NAMALWA (cell line): ENCODE data around the gene PTPRJ.
"Not testable (repeated sequence)": the region's sequence is repeated elsewhere in the genome, so short reads cannot be mapped to it uniquely, and the experiment has no call there.

Source experiments
- DNase-seq: peaks from one replicate; pipeline ENCODE4 v3.0.0-alpha.2; 2015; ENCODE audit warnings: low spot score

The PTPRJ gene

DNA sequence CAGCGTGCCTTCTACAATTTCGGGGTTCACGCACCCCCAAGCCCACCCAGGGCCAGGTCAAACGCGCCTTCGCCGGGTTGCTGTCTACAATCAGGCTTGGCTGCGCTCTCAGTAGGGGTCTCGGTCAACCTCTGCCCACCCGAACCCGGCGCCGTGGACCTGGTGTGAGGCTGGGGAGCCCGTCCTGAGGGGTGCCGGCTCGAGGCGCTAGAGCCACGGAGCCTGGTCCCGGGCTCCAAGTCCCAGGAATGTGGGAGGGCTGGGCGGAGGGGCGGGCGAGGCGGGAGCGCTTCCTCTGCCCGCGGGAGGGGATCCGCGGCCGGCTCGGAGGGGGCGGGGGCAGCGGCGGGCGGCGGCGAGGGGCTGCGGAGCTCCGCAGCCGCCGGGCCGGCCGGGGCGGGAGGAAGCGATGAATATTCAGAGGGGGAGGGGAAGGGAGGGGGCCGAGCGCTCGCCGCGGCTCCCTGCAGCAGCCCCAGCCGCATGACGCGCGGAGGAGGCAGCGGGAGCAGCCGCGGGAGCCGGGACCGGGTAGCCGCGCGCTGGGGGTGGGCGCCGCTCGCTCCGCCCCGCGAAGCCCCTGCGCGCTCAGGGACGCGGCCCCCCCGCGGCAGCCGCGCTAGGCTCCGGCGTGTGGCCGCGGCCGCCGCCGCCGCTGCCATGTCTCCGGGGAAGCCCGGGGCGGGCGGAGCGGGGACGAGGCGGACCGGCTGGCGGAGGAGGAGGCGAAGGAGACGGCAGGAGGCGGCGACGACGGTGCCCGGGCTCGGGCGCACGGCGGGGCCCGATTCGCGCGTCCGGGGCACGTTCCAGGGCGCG lies at the start of gene PTPRJ:
TSS of gene PTPRJ (plus strand) at position 472 of the 819 bp plus-strand sequence. CDS start 354 bp downstream, outside the sequence.
- DNase-seq = peak; percentile 43

DNA sequence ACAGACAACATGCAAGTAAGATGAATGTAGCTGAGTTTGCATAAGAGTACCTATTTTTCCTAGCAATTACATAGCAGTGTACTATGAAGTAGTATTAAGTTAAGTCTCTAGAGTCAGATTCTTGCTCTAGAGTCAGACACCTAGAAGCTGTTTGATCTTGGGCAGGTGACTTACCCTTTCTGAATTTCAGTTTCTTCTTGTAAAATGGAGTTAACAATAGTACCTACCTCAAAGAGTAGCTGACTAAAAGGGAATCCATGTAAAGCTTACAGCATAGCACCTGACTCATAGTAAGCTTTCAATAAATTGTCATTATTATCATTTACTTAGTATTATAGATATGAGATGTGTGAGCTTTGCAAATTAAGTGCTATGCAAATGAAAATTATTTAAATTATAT lies 47.8 kb upstream of the PTPRJ start:
- DNase-seq = no peak

DNA sequence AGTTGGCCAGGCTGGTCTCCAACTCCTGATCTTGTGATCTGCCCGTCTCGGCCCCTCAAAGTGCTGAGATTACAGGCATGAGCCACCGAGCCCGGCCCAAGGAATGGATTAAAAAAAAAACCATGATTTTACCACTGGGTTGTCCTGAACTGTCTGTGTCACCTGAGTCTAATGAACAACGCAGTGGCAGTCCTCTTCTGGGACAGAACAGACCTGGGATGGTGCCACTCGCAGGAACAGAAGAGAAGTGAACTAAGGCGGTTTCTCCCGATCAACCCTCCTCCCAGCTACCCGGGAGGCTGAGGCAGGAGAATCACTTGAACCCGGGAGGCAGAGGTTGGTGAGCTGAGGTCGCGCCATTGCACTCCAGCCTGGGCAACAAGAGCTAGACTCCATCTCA lies 46.6 kb upstream of the PTPRJ start:
- not testable (repeated sequence) for DNase-seq

DNA sequence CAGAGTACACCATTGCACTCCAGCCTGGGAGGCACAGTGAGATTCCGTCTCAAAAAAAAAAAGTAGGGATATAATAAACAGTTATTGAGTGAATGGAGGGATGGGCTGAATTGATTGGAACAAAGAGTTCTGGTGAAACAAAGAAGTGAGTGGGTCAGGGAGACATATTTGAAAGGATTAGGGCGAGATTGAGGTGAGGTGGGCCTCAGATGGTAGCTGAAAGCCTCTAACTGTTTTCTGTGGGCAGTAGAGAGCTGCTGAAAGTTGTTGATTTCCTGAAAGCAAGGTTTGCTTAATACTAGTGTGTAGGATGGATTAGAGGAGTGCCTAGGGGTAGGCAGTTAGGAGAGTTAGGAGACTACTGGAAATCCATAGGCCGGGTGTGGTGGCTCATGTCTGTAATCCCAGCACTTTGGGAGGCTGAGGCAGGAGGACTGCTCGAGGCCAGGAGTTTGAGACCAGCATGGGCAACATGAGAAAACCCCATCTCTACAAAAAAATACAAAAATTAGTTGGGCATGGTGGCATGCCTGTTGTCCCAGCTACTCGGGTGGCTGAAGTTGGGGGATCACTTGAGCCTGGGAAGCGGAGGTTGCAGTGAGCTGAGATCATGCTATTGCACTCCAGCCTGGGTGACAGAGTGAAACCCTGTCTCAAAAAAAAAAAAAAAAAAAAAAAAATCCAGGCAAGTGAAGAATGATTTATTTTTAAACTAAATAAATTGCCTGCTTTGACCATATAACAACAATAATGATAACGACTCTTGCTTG lies 41.4 kb upstream of the PTPRJ start:
- DNase-seq = no peak

DNA sequence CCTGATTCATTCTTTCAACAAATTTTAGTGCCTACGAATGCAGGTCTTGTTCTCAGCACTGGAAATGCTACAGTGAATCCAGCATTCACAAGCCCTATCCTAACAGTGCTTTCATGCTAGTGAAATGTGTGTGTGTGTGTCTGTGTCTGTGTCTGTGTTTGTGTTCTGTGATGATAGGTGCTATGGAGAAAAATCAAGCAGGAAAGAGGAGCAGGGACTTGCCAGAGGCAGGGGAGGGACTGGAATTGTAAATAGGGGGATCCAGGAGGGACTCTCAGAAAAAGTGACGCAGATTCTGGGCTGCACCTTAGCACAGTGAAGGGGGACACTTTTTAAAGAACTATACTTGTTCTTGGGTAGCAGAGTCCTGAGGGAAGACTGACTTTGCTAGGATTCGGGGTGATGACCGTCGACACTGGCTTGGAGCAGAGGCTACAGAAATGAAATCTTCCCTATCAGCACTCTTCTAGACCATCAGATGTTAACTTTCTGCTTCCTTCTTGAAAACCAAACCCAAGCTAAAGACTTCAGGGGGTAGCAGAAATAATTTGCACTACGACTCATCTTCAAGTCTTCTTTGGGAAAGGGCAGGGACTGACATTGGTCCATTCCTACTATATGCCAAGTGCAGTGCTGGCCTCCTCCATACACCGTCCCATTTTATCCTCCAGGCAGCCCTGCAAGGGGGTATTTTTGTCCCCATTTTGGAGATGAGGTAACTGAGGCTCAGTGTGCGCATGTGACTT lies 39.3 kb upstream of the PTPRJ start:
- no peak for DNase-seq

DNA sequence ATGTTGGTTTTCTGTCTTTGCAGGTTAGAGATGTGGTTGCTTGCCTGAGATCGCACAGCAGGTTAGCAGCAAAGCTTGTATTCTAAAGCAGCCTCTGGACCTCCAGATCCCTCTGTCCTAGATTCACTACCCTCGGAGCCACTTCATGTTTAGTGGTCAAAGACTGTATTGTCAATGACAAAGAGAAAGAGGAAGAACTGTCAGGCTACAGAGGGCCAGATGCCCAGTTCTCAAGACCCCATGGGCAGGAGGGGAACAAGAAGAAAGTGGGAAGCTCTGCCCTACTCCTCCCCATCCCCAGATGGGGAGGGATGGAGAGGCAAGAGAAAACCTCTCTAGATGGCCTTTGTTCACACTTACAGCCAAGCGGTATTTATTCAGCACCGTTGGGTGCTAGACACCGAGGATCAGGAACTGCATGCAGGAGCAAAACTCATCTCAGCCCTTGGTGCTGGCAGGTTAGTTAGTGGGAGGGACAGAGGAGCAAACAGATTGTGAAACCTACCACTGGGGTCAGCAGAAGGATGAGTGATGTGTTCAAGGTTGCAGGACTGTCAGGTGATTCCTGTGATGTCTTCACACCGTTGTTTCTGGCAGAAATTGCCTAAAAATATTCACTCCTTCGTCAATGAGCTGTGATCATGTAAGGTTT lies 38.3 kb upstream of the PTPRJ start:
- DNase-seq = no peak

DNA sequence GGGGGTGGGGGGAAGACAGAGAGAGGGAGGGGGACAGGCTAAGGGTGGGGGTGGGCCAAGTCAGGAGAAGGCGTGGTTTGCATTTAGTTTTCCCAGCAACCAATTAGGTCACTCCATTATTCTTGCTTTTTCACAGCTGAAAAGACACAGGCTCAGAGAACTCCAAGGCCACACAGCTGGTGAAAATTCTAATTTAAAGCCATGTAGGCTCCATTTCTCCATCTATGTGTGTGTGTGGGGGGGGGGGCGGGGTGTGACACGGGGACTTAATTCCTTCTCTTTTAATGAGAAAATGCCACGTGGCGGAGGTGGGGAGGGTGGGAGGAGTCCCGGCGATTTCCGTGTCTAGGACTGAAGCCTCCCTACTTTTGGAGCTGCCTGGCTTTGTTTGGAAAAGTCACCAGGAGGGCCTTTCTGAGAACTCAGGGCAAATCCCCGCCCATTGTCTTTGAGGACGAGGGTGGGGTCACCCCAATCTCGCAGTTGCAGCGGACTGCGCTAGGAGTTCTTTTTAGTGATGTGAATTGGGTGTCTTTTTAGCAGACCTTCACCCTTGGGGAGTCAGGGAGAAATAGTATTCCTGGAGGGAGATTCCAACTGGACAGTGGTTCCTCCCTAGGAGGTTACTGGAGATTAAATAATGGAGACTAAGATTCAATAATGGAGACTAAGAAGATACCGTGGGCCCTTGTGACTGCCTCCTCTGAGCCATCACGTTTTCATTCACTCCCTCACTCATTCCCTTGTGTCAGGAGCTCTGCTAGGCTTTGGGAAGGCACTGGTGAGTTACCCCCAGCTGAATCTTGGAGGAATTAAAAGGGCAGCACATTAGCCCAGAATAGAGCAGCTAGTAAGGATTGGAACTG lies 36.4 kb upstream of the PTPRJ start:
- no peak for DNase-seq

DNA sequence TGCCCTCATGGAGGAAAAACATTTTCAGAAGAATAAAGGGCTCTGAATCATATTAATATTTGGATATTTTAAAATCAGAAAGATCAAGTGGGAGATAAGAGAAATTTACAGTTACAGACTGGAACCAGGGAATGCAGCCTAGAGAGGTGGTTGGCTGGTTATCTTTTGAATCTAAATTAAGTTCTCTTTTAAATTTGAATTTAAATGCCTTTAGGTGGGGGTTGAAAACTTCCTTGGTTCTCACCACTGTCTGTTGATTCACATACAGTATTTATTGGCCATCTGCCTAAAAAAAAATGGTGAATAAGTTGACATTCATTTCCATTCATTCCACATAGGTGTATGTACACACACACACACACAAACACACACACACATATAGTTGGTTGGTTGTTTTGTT lies 35.7 kb upstream of the PTPRJ start:
- DNase-seq = no peak

DNA sequence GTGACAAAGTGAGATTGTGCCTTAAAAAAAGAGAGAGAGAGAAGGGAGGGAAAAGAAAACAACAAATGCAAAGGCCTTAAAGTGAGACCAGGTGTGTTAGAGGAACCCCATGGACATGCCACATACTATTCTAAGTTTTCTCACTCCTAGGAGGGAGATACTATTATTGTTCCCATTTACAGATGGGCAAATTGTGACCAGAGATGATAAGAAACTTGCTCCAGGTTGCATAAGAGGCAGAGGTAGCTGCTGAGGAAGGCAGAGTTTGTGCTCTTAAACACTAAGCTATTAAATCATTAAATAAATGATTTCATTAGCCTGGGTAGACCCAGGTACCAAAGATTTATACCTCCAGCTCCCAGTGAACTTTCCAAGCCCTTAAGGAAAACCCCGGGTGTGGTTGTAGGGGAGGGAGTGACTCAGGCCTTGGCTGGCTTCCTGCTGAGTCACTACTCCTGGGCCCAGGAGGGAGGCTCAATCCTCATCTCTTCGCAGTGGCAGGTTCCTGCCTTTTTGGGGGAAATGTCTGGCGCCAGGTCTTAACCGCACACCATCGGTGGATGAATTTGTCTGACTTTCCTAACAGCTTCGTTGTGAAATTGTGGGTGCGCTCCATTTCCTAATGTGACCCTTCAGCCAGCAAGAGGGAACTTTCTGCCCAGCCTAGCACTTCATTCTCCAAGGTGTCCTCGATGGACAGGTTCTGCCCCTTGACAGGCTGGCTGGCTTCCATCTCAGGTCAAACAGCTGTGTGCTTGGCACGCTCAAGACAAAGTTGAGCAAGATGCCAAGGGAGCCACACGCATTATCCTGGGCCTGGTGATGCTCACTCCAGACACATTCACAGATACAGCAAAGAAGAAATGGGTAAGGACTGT lies 33.4 kb upstream of the PTPRJ start:
- no peak for DNase-seq

DNA sequence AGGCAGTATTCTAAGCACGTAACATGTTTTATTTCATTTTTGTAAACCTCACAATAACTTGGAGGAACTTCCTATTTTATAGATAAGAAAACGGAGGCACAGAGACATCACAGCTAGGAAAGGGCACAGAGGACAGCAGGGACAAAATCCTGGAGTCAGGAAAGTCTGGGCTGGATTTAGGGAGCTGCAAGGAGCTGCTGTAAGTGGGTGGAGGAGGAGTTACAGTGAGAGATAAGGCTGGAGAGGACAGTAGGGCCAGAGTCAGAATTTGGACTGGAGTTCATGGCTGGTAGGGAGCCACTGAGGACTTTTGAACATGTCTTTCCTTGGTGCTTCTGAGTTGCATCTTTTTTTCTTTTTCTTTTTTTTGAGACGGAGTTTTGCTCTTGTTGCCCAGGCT lies 32.2 kb upstream of the PTPRJ start:
- no peak for DNase-seq

DNA sequence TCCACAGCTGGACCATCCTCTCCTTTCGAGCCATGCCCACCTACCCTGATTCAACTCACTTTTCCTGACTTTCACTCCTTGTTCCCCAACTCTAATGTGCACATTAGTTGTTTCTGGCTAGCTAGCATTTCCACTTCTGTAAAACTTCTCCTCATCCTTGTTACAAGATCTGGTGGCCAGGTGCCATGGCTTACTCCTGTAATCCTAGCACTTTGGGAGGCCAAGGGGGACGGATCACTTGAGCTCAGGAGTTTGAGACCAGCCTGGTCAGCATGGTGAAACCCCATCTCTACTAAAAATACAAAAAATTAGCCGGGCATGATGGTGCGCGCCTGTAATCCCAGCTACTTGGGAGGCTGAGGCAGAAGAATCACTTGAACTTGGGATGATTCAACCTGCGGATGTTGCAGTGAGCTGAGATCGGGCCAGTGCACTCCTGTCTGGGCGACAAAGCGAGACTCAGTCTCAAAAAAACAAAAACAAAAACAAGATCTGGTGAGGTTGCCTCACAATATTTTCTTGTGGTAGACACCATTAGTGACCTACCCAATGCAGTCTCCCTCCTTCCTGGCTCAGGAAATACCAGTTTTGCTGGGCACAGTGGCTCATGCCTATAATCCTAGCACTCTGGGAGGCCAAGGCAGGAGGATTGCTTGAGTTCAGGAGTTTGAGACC lies 31.2 kb upstream of the PTPRJ start:
- DNase-seq = not testable (repeated sequence)

DNA sequence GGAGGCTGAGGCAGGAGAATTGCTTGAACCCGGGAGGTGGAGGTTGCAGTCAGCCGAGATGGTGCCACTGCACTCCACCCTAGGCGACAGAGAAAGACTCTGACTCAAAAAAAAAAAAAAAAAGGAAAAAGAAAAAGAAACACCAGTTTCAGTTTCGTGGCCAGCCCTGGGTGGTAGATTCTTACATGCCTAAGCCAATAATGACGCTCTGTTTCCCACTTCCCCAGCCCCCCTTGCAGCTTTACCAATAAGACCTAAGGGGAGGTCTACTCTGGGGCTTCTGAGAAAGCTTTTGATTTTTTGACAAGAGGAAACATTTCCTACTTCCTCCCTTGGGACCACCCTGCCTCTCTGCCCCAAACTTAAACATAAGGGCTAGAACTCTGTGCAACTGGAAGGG lies 30.0 kb upstream of the PTPRJ start:
- peak; percentile 79 for DNase-seq

DNA sequence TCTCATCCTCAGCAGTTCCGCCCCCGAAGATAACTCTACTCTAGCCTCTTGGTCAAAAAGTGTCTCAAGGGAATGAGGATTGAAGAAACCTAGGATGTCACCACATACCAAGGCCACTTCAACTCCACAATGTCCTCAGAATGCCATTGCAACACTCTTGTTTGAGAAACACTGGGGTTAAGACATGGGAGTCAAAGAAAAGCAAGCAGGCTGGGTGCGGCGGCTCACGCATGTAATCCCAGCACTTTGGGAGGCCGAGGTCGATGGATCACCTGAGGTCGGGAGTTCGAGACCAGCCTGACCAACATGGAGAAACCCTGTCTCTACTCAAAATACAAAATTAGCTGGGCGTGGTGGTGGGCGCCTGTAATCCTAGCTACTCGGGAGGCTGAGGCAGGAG lies 28.9 kb upstream of the PTPRJ start:
- not testable (repeated sequence) for DNase-seq

DNA sequence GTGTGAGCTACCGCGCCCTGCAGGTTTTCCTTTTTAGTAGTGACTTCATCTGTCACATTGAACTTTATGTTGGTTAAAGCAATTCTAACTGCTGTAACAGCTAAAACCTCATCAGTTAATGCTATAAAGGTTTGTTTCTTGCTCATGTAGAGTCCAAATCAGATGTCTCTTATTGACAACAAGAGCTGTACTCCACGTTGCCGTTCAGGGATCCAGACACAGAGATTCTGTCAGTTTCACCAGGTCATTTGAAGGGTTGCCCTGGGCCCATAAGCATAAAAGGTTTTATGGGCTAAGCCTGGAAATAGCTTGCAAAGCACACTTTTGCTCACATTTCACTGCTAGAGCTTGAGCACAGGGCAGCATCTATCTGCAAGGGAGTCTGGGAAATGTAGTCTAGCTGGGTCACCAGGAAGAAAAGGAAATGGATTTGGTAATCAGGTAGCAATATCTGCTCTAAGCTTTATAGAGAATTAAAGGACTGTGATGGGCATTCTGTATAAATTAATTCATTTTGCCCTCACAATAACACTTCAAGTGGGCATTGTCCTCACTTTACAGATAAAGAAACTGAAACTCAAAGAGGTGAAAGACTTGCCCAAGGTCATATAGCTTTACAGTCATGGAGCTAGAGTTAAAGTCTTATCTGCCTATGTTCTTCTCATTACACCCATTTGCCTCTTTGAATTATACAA lies 25.2 kb upstream of the PTPRJ start:
- DNase-seq = peak; percentile 26

DNA sequence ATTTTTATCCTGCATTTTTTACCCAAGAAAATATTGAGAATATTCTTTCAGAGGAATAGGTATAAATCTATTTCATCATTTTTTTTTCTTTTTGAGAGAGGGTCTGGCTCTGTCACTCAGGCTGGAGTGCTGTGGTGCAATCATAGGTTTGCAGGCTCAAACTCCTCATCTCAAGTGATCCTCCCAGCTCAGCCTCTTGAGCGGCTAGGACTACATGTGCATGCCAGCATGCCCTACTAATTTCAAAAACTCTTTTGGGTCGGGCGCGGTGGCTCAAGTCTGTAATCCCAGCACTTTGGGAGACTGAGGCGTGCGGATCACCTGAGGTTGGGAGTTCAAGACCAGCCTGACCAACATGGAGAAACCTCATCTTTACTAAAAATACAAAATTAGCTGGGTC lies 20.3 kb upstream of the PTPRJ start:
- no peak for DNase-seq

DNA sequence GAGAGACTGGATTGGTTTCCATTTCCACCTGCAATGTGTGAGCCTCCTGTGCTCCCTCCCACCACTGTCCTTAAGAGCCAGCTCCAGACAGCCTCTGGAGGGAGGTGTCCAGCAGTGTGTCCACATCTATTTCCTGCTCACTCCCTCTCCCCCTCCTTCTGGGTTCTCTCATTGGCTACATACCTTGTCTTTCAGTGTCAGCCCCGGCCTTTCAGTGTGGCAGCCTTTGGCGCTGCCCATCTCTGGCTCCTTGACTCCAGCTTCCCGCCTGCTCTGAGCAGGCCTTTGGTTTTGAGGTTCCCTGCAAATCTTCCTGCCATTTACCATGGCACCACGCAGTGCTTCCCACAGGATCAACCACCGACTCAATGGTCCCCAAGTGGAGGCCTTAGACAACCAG lies 19.0 kb upstream of the PTPRJ start:
- DNase-seq = no peak

DNA sequence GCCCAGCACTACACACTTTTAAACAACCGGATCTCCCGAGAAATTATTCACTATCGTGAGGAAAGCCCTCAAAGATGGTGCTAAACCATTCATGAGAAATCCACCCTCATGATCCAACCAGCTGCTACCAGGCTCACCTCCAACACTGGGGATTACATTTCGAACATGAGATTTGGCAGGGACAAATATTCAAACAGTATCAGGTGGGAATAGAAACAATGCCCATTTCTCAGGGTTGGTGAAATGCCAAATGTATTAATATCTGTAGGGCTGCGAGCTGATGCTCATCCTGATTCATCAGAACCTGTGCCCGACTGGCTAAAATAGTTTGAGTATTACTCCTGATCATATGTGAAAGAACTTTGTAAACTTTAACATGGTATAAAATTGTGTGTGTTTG lies 15.8 kb upstream of the PTPRJ start:
- DNase-seq = no peak

DNA sequence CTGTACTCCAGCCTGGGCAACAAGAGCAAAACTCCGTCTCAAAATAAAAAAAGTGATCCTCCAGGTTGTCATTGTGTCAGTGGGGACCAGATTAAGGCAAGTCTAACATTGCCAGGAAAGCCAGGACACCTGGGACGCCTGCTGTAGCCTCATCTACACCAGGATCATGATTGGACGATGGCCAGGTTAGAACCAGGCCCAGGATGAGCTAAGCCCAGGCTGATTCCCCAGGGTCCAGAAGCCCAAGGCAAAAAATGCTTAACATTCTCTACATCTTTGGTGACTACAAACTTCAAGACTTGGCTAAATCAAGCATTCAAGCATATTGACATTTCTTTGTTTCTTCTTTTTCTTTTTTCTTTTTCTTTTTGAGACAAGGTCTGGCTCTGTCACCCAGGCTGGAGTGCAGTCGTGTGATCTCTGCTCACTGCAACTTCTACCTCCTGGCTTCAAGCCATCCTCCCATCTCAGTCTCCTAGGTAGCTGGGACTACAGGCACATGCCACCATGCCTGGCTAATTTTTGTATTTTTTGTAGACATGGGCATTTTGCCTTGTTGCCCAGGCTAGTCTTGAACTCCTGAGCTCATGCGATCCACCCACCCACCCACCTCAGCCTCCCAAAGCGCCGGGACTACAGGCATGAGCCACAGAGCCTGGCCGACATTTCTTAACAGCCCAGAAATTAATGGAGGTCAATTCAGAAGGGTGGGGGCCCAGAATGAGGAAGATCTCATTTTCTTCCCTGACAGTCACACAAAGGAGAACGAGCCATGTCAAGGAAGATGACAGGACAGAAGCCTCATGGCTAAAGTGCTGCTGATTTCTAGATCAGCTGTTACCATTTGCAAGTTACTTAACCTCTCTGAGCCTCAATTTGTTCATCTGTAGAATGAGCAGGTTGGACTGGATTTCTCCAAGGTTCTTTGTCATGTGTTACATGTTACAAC lies 12.5 kb upstream of the PTPRJ start:
- no peak for DNase-seq
